SU-DHL-6 (cell line): ENCODE results near the gene PLEKHH2.

ENCODE experiments used
- H2AFZ ChIP-seq: fragments of 200-600 bp; sonication (generic); 2 replicates; pipeline ENCODE4 v1.6.1; 2014; ENCODE audit warnings: low read depth, mild to moderate bottlenecking, moderate library complexity, mixed read lengths, antibody characterized with exemption, low read length; ENCODE audit not compliant: severe bottlenecking
- H3F3A ChIP-seq: fragments of 200-600 bp; shearing (Covaris generic); 2 replicates; pipeline ENCODE4 v1.6.0; 2016; ENCODE audit warnings: antibody characterized with exemption, mild to moderate bottlenecking; ENCODE audit not compliant: insufficient read depth
- H3K27ac ChIP-seq: fragments of 200-600 bp; sonication (generic); 2 replicates; pipeline ENCODE4 v1.5.1; 2016; ENCODE audit warnings: low read depth, mild to moderate bottlenecking, low read length, moderate library complexity, mixed read lengths
- H3K27me3 ChIP-seq: fragments of 200-600 bp; sonication (generic), shearing (Covaris generic); 2 replicates; pipeline ENCODE4 v1.6.0; 2014; ENCODE audit warnings: mild to moderate bottlenecking, low read length
- H3K36me3 ChIP-seq: fragments of 200-600 bp; sonication (generic); 2 replicates; pipeline ENCODE4 v1.6.1; 2014; ENCODE audit warnings: mild to moderate bottlenecking, low read length, mixed read lengths
- H3K4me2 ChIP-seq: fragments of 300-600, 200-600 bp; shearing (Covaris generic), sonication (generic); 2 replicates; pipeline ENCODE4 v1.6.0; 2014; ENCODE audit warnings: low read length, low read depth, mild to moderate bottlenecking; ENCODE audit not compliant: poor library complexity, severe bottlenecking
- H3K4me3 ChIP-seq: fragments of 200-600 bp; sonication (generic); 2 replicates; pipeline ENCODE4 v1.5.1; 2014; ENCODE audit warnings: antibody characterized with exemption, low read length, mild to moderate bottlenecking, mixed read lengths; ENCODE audit not compliant: insufficient read depth, poor library complexity, severe bottlenecking
- H3K79me2 ChIP-seq: fragments of 200-600 bp; sonication (generic); 2 replicates; pipeline ENCODE4 v1.6.1; 2014; ENCODE audit warnings: mild to moderate bottlenecking, low read length, moderate library complexity; ENCODE audit not compliant: insufficient read depth
- H3K9ac ChIP-seq: fragments of 200-600 bp; sonication (generic); 2 replicates; pipeline ENCODE4 v1.7.0; 2014; ENCODE audit warnings: mild to moderate bottlenecking, low read length
- H3K9me2 ChIP-seq: fragments of 200-600 bp; sonication (generic); replicated peaks from 2 replicates; pipeline ENCODE4 v1.6.1; 2014; ENCODE audit warnings: low read length; ENCODE audit not compliant: insufficient read depth
- H3K9me3 ChIP-seq: fragments of 200-600 bp; sonication (generic); 2 replicates; pipeline ENCODE4 v1.6.1; 2014; ENCODE audit warnings: low read length, mixed read lengths; ENCODE audit not compliant: insufficient read depth
- H4K20me1 ChIP-seq: fragments of 200-600 bp; sonication (generic); 2 replicates; pipeline ENCODE4 v1.6.1; 2014; ENCODE audit warnings: low read depth, mild to moderate bottlenecking, antibody characterized with exemption, low read length, moderate library complexity, mixed read lengths
- CTCF ChIP-seq: fragments of 200-600 bp; sonication (generic); IDR thresholded peaks from one replicate; pipeline ENCODE4 v1.5.1; 2017; ENCODE audit warnings: antibody characterized with exemption, mild to moderate bottlenecking, low read length, moderate library complexity; ENCODE audit not compliant: insufficient read depth, poor library complexity, severe bottlenecking
- EZH2phosphoT487 ChIP-seq: fragments of 200-600 bp; sonication (generic), shearing (Covaris generic); conservative IDR thresholded peaks from 2 replicates; pipeline ENCODE4 v1.6.1; 2018; ENCODE audit warnings: mild to moderate bottlenecking, antibody characterized with exemption, low read length, moderate library complexity, mixed read lengths

Gene PLEKHH2

DNA sequence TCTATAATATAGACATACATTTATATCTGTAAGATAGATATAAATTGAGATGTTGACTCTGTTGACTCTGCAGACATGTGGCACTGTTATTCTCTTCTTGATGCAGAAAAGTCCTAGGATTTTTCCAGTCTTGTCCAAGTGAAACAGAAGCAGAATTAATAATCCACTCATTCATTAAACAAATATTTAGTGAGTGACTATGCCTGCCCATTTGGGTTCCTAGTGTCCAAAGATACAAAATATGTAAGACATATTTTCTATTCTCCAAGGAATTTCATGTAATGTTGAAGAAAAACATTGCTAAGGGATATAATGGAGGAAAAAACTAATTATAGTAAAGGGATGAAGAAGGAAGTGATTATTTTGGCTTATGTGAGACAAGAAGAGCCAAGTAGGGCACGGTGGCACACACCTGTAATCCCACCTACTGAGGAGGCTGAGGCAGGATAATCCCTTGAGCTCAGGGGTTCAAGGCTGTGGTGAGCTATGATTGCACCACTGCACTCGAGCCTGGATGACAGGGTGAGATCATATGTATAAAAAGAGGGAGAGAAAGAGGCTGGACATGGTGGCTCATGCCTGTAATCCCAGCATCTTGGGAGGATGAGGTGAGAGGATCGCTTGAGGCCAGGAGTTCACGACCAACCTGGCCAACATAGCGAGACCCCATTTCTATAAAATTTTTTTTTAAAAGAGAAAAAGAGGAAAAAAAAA lies 19.9 kb upstream of the PLEKHH2 start:
- Histone ChIP-seq H4K20me1 (no peaks in the 10 kb centered on the region), H3F3A (no peaks in the 10 kb centered on the region), H3K9ac (no peak overlapping the region), H3K4me3 (no peak overlapping the region), H3K27me3 (no peaks in the 10 kb centered on the region), H3K79me2 (no peaks in the 10 kb centered on the region), H3K9me3 (no peaks in the 10 kb centered on the region), H2AFZ (no peak overlapping the region), H3K36me3 (no peaks in the 10 kb centered on the region), H3K4me2 (no peak overlapping the region), H3K27ac (no peak overlapping the region), H3K9me2 (no peaks in the 10 kb centered on the region)
- no peak for TF ChIP-seq CTCF
- no peak for TF ChIP-seq EZH2phosphoT487

DNA sequence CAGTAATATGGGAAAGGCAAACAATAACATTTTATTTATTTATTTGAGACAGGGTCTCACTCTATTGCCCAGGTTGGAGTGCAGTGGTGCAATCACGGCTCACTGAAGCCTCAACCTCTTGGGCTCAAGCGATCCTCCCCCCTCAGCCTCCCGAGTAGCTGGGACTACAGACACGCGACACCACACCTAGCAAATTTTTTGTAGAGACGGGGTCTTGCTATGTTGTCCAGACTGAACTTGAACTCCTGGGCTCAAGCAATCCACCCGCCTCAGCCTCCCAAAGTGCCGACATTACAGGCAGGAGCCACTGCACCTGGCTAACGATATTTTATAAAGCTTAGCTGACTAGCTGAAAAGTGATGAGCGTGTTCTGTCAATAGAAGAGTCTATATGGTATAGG lies 17.5 kb upstream of the PLEKHH2 start:
- H3K9ac ChIP-seq, result no peak overlapping the region
- TF ChIP-seq EZH2phosphoT487 (no peak), CTCF (no peak)
- H3K36me3 ChIP-seq, result no peaks in the 10 kb centered on the region
- no peaks in the 10 kb centered on the region for H3F3A ChIP-seq
- no peaks in the 10 kb centered on the region for H3K79me2 ChIP-seq
- no peak overlapping the region for H3K4me3 ChIP-seq
- no peaks in the 10 kb centered on the region for H3K9me2 ChIP-seq
- H4K20me1 ChIP-seq, result no peaks in the 10 kb centered on the region
- H3K27ac ChIP-seq, result no peak overlapping the region
- no peaks in the 10 kb centered on the region for H3K27me3 ChIP-seq
- no peaks in the 10 kb centered on the region for H3K9me3 ChIP-seq
- H3K4me2 ChIP-seq, result no peak overlapping the region
- no peak overlapping the region for H2AFZ ChIP-seq

- Histone ChIP-seq H3K4me2 (no peak overlapping the region), H3K27ac (no peak overlapping the region), H3K27me3 (no peaks in the 10 kb centered on the region), H3K9me2 (no peaks in the 10 kb centered on the region), H2AFZ (no peak overlapping the region), H4K20me1 (no peaks in the 10 kb centered on the region), H3K9me3 (no peaks in the 10 kb centered on the region), H3K36me3 (no peaks in the 10 kb centered on the region), H3K9ac (no peak overlapping the region), H3K79me2 (no peaks in the 10 kb centered on the region), H3F3A (no peaks in the 10 kb centered on the region), H3K4me3 (no peak overlapping the region)
- TF ChIP-seq CTCF (no peak), EZH2phosphoT487 (no peak)
Measured at GRCh38 chr2:43622931-43623451, 14.1 kb upstream of the PLEKHH2 start.
